Urinary bladder (tissue), 4 donors: Measurements from ENCODE around the gene HIVEP1. TPM values are rescaled to one million over a fixed set of nuclear protein-coding genes. Genes with fewer than 3 reads are reported as not detected.
"Not testable (repeated sequence)": the region's sequence is repeated elsewhere in the genome, so short reads cannot be mapped to it uniquely, and the experiment has no call there.

Experiments used
- DNase-seq: peaks from one replicate; pipeline ENCODE4 v3.0.0-alpha.2; 2015; ENCODE audit errors: extremely low spot score
- H3K27ac ChIP-seq: one replicate; pipeline ENCODE4 v1.5.1; 2013; ENCODE audit warnings: low read depth, mild to moderate bottlenecking, moderate library complexity
- H3K36me3 ChIP-seq: one replicate; pipeline ENCODE4 v1.6.1; 2013; ENCODE audit warnings: mild to moderate bottlenecking, moderate library complexity; ENCODE audit not compliant: insufficient read depth
- H3K4me1 ChIP-seq: one replicate; pipeline ENCODE4 v1.6.1; 2013; ENCODE audit warnings: mild to moderate bottlenecking, moderate library complexity; ENCODE audit not compliant: insufficient read depth
- H3K4me3 ChIP-seq: one replicate; pipeline ENCODE4 v1.5.1; 2013; ENCODE audit warnings: low read depth, low read length
- WGBS: extraction: QIAGEN DNeasy Blood & Tissue Kit; methylation state at CpG from one replicate; pipeline ENCODE4 v1.1.7; 2013; 5-methylcytosine and 5-hydroxymethylcytosine counted together
- polyA plus RNA-seq: library from polyadenylated mRNA; stranded (reverse); fragments of 200-250 nt; gene quantifications from one replicate; pipeline ENCODE4 v1.2.3, GENCODE V29; 2013
- total RNA-seq: library from RNA; depleted of rRNA; stranded (reverse); fragments of >200 nt; gene quantifications from one replicate; pipeline ENCODE4 v1.2.3, GENCODE V29; 2014
- donor health status: healthy with polysubstance abuse.
- donor health status: healthy.

Gene HIVEP1
- total and polyA plus RNA-seq, 2 donors, result 11.8 to 38.5 TPM

DNA sequence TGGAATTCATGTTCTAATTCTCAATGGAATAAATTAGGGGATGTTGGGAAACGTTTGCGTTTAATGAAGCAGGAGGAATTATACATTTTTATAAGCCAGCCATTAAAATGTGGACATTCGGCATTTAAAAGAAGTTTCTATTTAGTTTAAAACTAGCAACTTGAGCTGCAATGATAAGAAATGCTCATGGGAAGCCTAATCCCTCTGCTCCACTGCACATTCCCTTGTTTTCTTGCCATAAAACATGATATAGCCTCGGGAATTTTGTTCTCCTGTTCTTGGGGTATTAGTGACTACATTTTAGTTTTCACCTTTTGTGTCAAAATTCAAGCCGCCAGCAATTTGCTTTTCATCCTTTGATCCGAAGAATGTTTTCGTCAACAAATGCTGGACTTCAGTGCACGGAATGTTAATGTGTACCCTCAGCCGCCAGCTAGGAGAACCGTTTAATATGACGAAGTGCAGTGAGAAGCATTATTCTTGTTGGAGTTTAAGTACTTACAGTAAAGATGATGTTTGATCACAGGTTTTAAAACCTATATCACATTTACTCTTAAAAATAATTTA is 137.9 kb downstream of the HIVEP1 start:
- 65% methylated on average over 11 of the region's 11 CpGs for WGBS
- no peak for DNase-seq
- no peak overlapping the region for H3K27ac ChIP-seq
- no peaks in the 10 kb centered on the region for H3K4me1 ChIP-seq
- no peaks in the 10 kb centered on the region for H3K36me3 ChIP-seq
- no peak overlapping the region for H3K4me3 ChIP-seq

DNA sequence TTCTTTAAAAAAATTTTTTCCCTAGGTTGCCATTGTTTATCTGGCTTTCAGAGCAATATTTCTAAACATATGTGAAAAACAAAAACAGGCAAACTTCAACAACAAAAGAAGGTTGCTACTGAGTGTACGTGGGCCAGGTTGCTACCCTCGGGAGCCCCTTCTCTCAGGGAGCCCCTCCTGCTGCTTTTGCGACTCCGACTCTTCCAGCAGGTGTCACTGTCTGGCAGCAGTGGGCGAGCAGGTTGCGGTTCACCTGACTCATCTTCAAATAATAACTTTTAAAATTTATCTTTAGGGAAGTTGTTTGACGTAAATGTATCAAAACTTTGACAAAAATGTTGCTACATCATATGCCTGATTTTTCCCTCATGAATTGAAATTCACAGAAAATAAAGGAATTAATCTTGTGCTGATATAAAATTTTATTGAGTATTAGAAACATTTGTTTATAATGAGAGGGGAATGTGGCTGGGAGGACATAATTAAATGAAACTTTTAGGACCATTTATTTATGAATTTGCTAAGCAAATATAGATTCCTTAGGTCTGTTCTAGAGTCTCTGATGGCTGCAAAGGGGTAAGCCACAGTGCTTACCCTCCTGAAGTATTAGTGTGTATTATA is 138.8 kb downstream of the HIVEP1 start:
- DNase-seq, result no peak
- Histone ChIP-seq H3K36me3 (no peaks in the 10 kb centered on the region), H3K4me3 (no peak overlapping the region), H3K4me1 (no peaks in the 10 kb centered on the region), H3K27ac (no peak overlapping the region)
- WGBS, result 73% methylated on average over 7 of the region's 7 CpGs

DNA sequence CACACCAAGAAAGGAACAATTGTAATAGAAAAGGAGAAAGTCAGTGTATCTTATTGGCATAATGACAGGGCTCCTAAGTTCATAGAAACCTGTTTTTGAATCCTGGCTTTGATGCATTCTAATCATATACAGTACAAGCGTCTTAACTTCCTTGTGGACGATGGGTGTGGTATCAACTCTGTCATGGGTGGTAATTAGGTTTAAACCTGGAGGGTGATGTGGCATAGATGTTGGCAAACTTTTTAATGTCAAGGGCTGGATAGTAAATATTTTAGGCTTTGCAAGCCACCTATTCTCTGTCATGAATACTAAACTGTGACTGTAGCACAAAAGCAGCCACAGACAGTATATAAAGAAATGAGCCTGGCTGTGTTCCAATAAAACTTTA is 139.3 kb downstream of the HIVEP1 start:
- WGBS, result 90% methylated on average over 2 of the region's 2 CpGs
- Histone ChIP-seq H3K4me1 (no peaks in the 10 kb centered on the region), H3K36me3 (no peaks in the 10 kb centered on the region), H3K27ac (no peak overlapping the region), H3K4me3 (no peak overlapping the region)
- DNase-seq, result no peak

DNA sequence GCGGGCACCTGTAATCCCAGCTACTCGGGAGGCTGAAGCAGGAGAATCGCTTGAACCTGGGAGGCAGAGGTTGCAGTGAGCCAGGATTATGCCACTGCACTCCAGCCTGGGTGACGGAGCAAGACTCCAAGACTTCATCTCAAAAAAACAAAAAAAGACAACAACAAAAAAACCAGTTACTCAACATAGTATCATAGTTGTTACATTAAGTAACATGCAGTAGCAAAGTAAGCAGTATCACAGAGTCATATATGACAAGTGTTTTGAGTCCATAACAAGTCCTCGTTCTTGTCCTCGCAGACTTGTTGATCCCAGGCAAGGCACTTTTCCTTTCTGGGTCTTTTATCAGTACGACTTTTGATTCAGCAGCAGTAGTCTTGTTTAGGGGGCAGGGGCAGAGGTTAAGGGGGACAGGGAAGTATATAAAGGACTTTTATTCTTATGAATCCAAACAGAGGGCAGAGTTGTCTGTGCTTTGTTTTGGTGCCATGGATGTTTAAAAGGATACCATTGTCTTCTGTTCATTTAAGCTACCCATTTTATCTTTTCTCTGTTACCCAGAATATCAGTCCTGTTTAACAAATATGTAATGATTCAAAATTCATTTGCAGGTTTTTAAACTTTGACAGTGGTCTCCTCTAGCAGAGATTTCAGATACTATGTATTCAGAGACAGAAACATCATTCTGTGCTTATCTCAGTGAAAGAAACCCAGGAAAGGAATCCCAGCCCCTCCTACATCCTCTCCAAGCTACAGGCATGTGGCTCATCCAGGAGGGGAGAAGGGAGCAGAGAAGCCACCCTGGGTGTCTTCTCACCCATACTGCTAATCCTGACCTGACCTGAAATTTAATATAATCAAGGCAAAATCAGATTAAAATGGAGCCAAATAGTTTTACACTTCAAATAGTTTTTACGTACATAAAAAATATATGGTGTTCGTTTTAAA is 140.2 kb downstream of the HIVEP1 start:
- Histone ChIP-seq H3K4me3 (no peak overlapping the region), H3K27ac (no peak overlapping the region), H3K36me3 (no peaks in the 10 kb centered on the region), H3K4me1 (no peaks in the 10 kb centered on the region)
- WGBS, result 81% methylated on average over 9 of the region's 9 CpGs
- DNase-seq, result no peak

GRCh38 chr6:12155769-12156168 is 143.7 kb downstream of the HIVEP1 start:
- WGBS, result 94% methylated on average over 2 of the region's 2 CpGs
- H3K4me1 ChIP-seq, H3K27ac ChIP-seq: not testable (repeated sequence)

DNA sequence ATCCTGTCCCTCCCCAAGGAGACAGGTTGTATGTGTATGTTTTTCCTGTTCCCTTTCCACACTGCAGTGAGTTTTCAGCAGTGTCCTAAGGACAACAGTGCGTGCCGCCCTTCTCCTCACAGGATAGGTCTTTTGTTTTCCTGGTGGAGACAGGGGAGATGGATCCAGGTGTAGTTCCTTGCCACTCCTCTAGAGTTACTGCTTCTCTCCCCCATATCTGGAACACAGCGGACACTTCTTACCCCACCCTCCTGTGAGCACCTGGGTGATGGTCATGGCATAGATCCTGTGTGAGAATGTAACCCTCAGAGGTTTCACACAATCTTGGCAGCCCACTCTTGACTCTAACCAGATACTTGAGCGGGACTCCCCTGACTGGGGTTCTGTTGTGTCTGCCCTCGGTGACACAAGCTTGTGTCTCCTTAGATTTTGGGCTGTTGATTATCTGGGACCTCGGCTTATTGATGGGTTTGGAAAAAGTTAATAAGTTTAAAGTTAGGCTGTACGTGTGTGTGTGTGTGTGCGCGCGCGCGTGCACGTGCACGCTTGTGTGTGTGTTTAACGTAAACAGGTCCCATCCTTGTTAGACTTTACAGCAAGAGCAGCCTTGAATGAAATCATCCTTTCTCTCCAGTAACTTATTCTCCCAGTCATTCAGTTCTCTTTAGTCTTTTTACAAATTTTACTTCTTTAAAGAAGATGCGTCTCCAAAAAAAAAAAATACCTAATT is 146.7 kb downstream of the HIVEP1 start:
- Histone ChIP-seq H3K36me3 (no peaks in the 10 kb centered on the region), H3K4me1 (no peaks in the 10 kb centered on the region), H3K4me3 (no peak overlapping the region), H3K27ac (no peak overlapping the region)
- DNase-seq, result no peak
- WGBS, result 97% methylated on average over 16 of the region's 16 CpGs

More at GRCh38 chr6:12155769-12156168, 143.7 kb downstream of the HIVEP1 start:
- not testable (repeated sequence) for DNase-seq, H3K36me3 ChIP-seq, H3K4me3 ChIP-seq

DNA sequence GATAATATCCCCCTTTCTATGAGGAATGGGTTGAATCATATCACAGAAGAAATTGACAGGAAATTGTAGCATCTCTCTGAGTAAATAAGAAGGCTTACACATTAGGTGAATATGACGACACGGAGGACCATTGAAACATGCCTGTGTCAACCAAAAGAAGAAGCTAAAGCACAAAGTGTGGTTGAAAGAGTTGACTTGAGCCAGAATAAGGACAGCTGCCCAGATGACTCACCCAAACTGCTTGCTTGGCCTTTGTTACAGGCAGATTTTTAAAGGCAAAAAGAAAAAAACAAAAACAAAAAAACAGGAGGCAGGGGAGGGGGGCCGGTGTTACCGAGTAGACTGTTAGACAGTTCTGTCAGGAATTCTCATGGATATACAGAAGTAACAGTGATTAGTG is 148.2 kb downstream of the HIVEP1 start:
- DNase-seq, result no peak
- H3K36me3 ChIP-seq, result no peaks in the 10 kb centered on the region
- WGBS, result 62% methylated on average over 4 of the region's 4 CpGs
- H3K27ac ChIP-seq, result no peak overlapping the region
- H3K4me1 ChIP-seq, result no peaks in the 10 kb centered on the region
- no peak overlapping the region for H3K4me3 ChIP-seq

DNA sequence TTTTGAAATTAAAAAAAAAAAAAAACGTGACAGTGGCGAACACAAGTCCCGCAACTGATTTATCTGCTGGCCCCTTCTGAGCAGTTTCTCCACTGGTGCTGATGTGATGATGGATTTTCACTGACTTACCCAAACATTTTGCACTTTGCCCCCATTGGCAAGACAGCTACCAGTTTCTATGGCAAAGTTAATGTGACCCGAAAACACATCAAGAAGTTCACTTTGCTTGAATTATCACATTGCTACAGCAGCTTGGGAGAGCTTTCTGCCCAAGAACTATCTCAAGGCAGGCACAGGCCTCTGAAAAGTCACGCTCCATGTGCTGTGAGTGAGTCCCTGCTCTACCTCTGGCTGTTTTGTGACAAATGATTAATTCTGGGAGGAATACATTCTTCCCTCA is 150.1 kb downstream of the HIVEP1 start:
- no peak overlapping the region for H3K4me3 ChIP-seq
- no peak for DNase-seq
- H3K27ac ChIP-seq, result no peak overlapping the region
- WGBS, result 97% methylated on average over 5 of the region's 5 CpGs
- H3K4me1 ChIP-seq, result no peaks in the 10 kb centered on the region
- H3K36me3 ChIP-seq, result no peaks in the 10 kb centered on the region

DNA sequence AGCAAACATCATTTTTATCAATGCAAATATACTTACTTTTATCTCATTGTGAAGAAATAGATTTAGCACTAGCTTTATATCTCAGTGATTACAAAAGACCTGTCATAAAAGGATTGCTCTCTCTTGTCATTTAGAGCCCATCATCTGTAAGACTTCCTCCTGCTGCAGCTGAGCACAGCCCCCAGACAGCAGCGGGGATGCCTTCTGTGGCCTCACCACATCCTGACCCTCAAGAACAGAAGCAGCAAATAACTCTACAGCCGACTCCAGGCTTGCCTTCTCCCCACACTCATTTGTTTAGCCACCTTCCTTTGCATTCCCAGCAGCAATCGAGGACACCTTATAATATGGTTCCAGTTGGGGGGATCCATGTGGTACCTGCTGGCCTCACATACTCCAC is 151.0 kb downstream of the HIVEP1 start:
- no peaks in the 10 kb centered on the region for H3K36me3 ChIP-seq
- H3K4me1 ChIP-seq, result no peaks in the 10 kb centered on the region
- WGBS, result 76% methylated on average over 3 of the region's 3 CpGs
- H3K27ac ChIP-seq, result no peak overlapping the region
- no peak for DNase-seq
- no peak overlapping the region for H3K4me3 ChIP-seq

DNA sequence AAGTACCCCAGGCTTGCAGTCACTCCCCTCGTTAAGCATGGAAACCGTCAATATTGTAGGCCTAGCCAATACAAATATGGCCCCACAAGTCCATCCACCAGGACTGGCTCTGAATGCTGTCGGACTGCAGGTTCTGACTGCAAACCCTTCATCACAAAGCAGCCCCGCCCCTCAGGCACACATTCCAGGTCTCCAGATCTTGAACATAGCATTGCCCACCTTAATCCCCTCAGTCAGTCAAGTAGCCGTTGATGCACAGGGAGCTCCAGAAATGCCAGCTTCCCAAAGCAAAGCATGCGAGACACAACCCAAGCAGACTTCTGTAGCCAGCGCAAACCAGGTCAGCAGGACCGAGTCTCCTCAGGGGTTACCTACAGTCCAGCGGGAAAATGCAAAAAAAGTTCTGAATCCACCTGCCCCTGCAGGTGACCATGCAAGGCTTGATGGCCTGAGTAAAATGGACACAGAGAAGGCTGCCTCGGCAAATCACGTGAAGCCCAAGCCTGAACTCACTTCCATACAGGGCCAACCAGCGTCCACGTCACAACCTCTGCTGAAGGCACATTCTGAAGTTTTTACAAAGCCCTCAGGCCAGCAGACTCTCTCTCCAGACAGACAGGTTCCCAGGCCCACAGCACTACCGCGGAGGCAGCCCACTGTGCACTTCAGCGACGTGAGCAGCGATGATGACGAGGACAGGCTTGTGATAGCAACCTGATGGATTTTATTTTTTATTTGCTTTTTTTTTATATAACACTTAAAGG is 151.8 kb downstream of the HIVEP1 start:
- 96% methylated on average over 19 of the region's 19 CpGs for WGBS
- no peak overlapping the region for H3K4me3 ChIP-seq

DNA sequence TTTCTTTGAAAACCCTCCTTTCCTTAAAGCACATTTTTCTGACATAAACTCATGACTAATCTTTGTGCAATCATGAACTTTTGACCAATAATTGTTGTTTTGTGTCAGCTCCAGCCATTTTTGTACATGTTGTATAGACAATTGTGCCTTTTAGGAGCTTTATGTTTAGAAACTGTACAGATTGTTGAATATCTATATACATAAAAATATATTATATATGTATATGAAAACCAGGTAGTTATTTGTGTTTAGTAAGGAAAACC is 152.3 kb downstream of the HIVEP1 start:
- no peaks in the 10 kb centered on the region for H3K36me3 ChIP-seq
- no peak overlapping the region for H3K4me3 ChIP-seq
- H3K27ac ChIP-seq, result no peak overlapping the region
- DNase-seq, result no peak
- H3K4me1 ChIP-seq, result no peaks in the 10 kb centered on the region

More for the DNA sequence above, 151.8 kb downstream of the HIVEP1 start:
- DNase-seq, result no peak
- H3K4me1 ChIP-seq, result no peaks in the 10 kb centered on the region
- H3K27ac ChIP-seq, result no peak overlapping the region
- H3K36me3 ChIP-seq, result no peaks in the 10 kb centered on the region

DNA sequence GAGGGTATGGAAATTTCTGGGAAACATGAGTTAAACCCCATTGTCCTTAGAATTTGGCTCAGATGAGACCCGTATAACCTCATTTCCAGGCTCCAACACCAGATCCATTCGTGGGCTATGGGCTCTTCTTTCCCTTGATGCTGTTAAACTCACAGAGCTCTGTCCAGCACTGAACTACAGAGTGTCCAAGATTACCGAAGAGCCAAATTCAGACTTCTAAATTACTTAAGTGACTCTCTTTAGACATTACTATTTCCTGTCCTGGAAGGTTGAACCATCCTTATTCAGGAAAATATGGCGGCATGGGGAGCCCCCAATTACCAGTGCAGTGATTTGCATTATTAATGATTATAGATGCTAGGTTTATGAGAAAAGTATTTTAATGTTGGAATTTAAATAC is 153.2 kb downstream of the HIVEP1 start:
- 80% methylated on average over 4 of the region's 4 CpGs for WGBS
- Histone ChIP-seq H3K4me3 (no peak overlapping the region), H3K27ac (no peak overlapping the region), H3K36me3 (no peaks in the 10 kb centered on the region), H3K4me1 (no peaks in the 10 kb centered on the region)
- no peak for DNase-seq

GRCh38 chr6:12165722-12166280 is 153.7 kb downstream of the HIVEP1 start:
- DNase-seq, result no peak
- Histone ChIP-seq H3K4me1 (no peaks in the 10 kb centered on the region), H3K4me3 (no peak overlapping the region), H3K36me3 (no peaks in the 10 kb centered on the region), H3K27ac (no peak overlapping the region)
- 87% methylated on average over 5 of the region's 5 CpGs for WGBS
